Large intestine (tissue), 12 donors: ENCODE results near the gene VOPP1. TPM values are rescaled to one million over a fixed set of nuclear protein-coding genes. Genes with fewer than 3 reads are reported as not detected.
A peak's percentile ranks its signal among the peaks of the same experiment; 100 is the strongest.
"Not testable (repeated sequence)": the region's sequence is repeated elsewhere in the genome, so short reads cannot be mapped to it uniquely, and the experiment has no call there.

ENCODE experiments used
- DNase-seq, 2 donors: peaks; one replicate each; pipeline versions ENCODE4 v3.0.0 to v3.0.0-alpha.2; 2013
- H3K27ac ChIP-seq: one replicate; pipeline ENCODE4 v1.5.1; 2013; ENCODE audit warnings: low read length
- H3K27me3 ChIP-seq: 2 replicates; pipeline ENCODE4 v1.6.1; 2013; ENCODE audit warnings: low read length; ENCODE audit not compliant: control insufficient read depth, insufficient read depth
- H3K36me3 ChIP-seq: 2 replicates; pipeline ENCODE4 v1.6.1; 2013; ENCODE audit warnings: low read length; ENCODE audit not compliant: control insufficient read depth, insufficient read depth
- H3K4me1 ChIP-seq: one replicate; pipeline ENCODE4 v1.6.1; 2013; ENCODE audit warnings: low read length; ENCODE audit not compliant: control insufficient read depth, insufficient read depth
- H3K4me3 ChIP-seq: one replicate; pipeline ENCODE4 v1.5.1; 2013; ENCODE audit warnings: low read length
- H3K9me3 ChIP-seq: one replicate; pipeline ENCODE4 v1.6.1; 2013; ENCODE audit warnings: mild to moderate bottlenecking, low read depth, low read length, moderate library complexity; ENCODE audit not compliant: control insufficient read depth
- WGBS: methylation state at CpG from one replicate; pipeline ENCODE4 v1.1.5; 2013; ENCODE audit warnings: low lambda C conversion rate; ENCODE audit not compliant: insufficient coverage; 5-methylcytosine and 5-hydroxymethylcytosine counted together
- long read RNA-seq, 11 donors: transcript quantifications; one replicate each; lab custom pipeline, GENCODE V29; 2026
- polyA plus RNA-seq: library from polyadenylated mRNA; unstranded; fragments of 120-200 nt; gene quantifications from one replicate; pipeline ENCODE4 v1.2.1, GENCODE V29; 2013

VOPP1 gene
- 29.9 TPM for polyA plus RNA-seq
- long read RNA-seq, donor 1, transcript VOPP1-201 (5 exons, 2,962 nt), result major isoform, 10 of 10 reads
- long read RNA-seq, donor 1, partial matches to known transcripts, result 0 of 10 reads
- long read RNA-seq, donor 1, other reads (novel, unspliced or antisense), result 0 of 10 reads
- long read RNA-seq, donor 2, transcript VOPP1-201 (5 exons, 2,962 nt), result major isoform, 15 of 15 reads
- long read RNA-seq, donor 2, partial matches to known transcripts, result 0 of 15 reads
- long read RNA-seq, donor 2, other reads (novel, unspliced or antisense), result 0 of 15 reads
- long read RNA-seq, donor 3, transcript VOPP1-201 (5 exons, 2,962 nt), result major isoform, 21 of 21 reads
- long read RNA-seq, donor 3, partial matches to known transcripts, result 0 of 21 reads
- long read RNA-seq, donor 3, other reads (novel, unspliced or antisense), result 0 of 21 reads
- long read RNA-seq, donor 4, partial matches to known transcripts, result 0 of 2 reads
- long read RNA-seq, donor 4, other reads (novel, unspliced or antisense), result 0 of 2 reads
- long read RNA-seq, donor 5, transcript VOPP1-201 (5 exons, 2,962 nt), result major isoform, 10 of 10 reads
- long read RNA-seq, donor 5, partial matches to known transcripts, result 0 of 10 reads
- long read RNA-seq, donor 5, other reads (novel, unspliced or antisense), result 0 of 10 reads
- long read RNA-seq, donor 6, transcript VOPP1-201 (5 exons, 2,962 nt), result major isoform, 13 of 13 reads
- long read RNA-seq, donor 6, partial matches to known transcripts, result 0 of 13 reads
- long read RNA-seq, donor 6, other reads (novel, unspliced or antisense), result 0 of 13 reads
- long read RNA-seq, donor 7, partial matches to known transcripts, result 0 of 4 reads
- long read RNA-seq, donor 7, other reads (novel, unspliced or antisense), result 0 of 4 reads
- long read RNA-seq, donor 8, transcript VOPP1-201 (5 exons, 2,962 nt), result major isoform, 13 of 13 reads
- long read RNA-seq, donor 8, partial matches to known transcripts, result 0 of 13 reads
- long read RNA-seq, donor 8, other reads (novel, unspliced or antisense), result 0 of 13 reads
- long read RNA-seq, donor 9, transcript VOPP1-201 (5 exons, 2,962 nt), result major isoform, 11 of 11 reads
- long read RNA-seq, donor 9, partial matches to known transcripts, result 0 of 11 reads
- long read RNA-seq, donor 9, other reads (novel, unspliced or antisense), result 0 of 11 reads
- long read RNA-seq, donor 10, transcript VOPP1-201 (5 exons, 2,962 nt), result major isoform, 18 of 18 reads
- long read RNA-seq, donor 10, partial matches to known transcripts, result 0 of 18 reads
- long read RNA-seq, donor 10, other reads (novel, unspliced or antisense), result 0 of 18 reads
- long read RNA-seq, donor 11, transcript VOPP1-201 (5 exons, 2,962 nt), result major isoform, 11 of 11 reads
- long read RNA-seq, donor 11, partial matches to known transcripts, result 0 of 11 reads
- long read RNA-seq, donor 11, other reads (novel, unspliced or antisense), result 0 of 11 reads

DNA sequence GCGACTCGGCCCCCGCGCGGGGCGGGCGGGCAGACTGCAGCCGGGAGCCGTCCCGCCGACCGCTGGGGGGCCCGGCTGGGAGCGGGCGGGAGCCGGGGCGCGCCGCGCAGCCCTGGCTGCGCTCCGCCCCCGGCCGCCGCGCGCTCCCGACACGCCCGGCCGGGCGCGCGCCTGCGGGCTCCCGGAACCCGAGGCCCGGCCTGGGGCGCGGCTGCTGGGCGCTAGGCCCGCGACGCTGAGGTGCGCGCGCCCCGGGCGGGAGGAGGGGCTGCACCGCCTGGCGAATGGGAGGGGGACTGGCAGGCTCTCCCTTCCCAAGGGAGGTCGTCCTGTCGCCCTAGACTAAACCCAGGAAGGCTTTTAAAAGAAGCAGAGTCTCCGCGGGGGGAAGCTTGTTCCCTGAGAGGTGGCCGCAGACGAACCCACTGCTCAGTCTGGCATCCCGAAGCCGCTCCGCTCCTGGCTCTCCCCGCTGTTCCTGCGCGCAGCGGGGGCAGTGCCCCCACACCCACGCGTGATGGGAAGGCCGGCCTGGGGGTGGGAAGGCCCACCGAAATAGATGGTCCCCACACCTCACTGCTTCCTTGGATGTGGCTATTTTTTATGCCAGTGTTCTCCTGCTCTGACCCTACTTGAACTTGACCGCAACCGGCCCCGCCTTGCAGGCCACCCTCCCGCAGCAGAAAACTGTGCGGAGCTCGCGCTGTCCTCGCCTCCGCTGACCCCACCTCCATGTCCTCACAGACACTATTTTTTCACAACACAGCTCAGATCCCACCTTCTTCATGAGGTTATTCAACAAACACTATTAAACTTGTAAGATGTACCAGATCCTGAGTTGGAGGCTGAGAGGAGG, at the start of gene VOPP1:
VOPP1 (minus strand) TSS at position 125 of the 856 bp plus-strand sequence. CDS start 178 bp downstream, outside the sequence.
- H3K36me3 ChIP-seq, result no peaks in the 10 kb centered on the region
- no peaks in the 10 kb centered on the region for H3K9me3 ChIP-seq
- 4% methylated on average over 5 of the region's 77 CpGs for WGBS
- peak within 1 kb of the TSS; percentile 56 for H3K27ac ChIP-seq
- H3K4me1 ChIP-seq, result peaks cover 9% of the 10 kb centered on the region
- no peaks in the 10 kb centered on the region for H3K27me3 ChIP-seq
- peak; percentile 67 to 86 for DNase-seq
- peak within 1 kb of the TSS; percentile 84 for H3K4me3 ChIP-seq

DNA sequence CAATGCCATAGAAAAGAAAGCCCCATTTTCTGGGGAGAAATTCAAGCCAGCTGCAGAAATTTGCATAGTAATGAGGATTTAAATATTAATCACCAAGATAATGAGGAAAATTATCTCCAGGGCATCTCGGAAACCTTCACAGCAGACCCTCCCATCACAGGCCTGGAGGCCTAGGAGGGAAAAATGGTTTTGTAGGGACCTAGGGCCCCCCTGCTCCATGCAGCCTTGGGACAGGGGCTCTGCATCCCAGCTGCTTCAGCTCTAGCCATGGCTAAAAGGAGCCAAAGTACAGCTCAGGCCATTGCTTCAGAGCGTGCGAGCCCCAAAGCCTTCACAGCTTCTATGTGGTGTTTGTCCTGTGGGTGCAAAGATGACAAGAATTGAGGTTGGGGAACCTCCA, 46.6 kb upstream of the VOPP1 start:
- H3K9me3 ChIP-seq, result peaks cover 3% of the 10 kb centered on the region
- no peaks in the 10 kb centered on the region for H3K36me3 ChIP-seq
- no peak for DNase-seq
- no peak overlapping the region for H3K27ac ChIP-seq
- no peaks in the 10 kb centered on the region for H3K4me1 ChIP-seq
- no CpG with 5 or more reads among the region's 3 CpGs for WGBS
- no peak overlapping the region for H3K4me3 ChIP-seq
- H3K27me3 ChIP-seq, result no peaks in the 10 kb centered on the region

- DNase-seq, H3K4me1 ChIP-seq, H3K36me3 ChIP-seq, H3K9me3 ChIP-seq, H3K27me3 ChIP-seq, H3K27ac ChIP-seq, H3K4me3 ChIP-seq: not testable (repeated sequence)
- no CpG with 5 or more reads among the region's 2 CpGs for WGBS
These were observed 42.2 kb upstream of the VOPP1 start for GRCh38 chr7:55614365-55615064.

- not testable (repeated sequence) for H3K27me3 ChIP-seq, H3K4me3 ChIP-seq, H3K4me1 ChIP-seq, H3K36me3 ChIP-seq, DNase-seq, H3K9me3 ChIP-seq, H3K27ac ChIP-seq
- WGBS, result 71% methylated on average over 1 of the region's 1 CpG
These were observed 37.4 kb upstream of the VOPP1 start for GRCh38 chr7:55609726-55610125.

DNA sequence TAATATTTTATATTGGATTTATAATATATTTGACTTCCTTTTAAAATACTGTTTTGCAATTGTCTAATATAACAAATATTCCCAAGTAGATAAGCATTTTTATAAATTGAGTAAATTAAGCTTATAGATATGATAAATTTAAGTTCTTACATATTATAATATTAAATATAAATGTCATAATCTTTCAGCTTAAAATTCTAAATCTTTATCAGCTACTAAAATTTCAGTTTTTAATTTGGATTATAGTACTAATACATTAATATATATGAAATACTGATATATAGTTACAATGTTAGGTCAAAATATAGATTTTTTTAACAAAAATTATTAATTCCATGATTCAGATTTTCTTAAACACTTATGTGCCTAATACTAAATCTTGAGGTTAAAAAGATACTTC, 33.4 kb upstream of the VOPP1 start:
- H3K27ac ChIP-seq, H3K9me3 ChIP-seq, H3K4me1 ChIP-seq, H3K27me3 ChIP-seq, DNase-seq, H3K4me3 ChIP-seq, H3K36me3 ChIP-seq: not testable (repeated sequence)

- not testable (repeated sequence) for H3K4me1 ChIP-seq, H3K4me3 ChIP-seq, H3K27me3 ChIP-seq, H3K27ac ChIP-seq, H3K9me3 ChIP-seq, H3K36me3 ChIP-seq, DNase-seq
- WGBS, result 100% methylated on average over 1 of the region's 4 CpGs
These were observed 25.7 kb upstream of the VOPP1 start for GRCh38 chr7:55597944-55598499.

- H3K9me3 ChIP-seq, DNase-seq, H3K4me3 ChIP-seq, H3K27ac ChIP-seq, H3K4me1 ChIP-seq, H3K36me3 ChIP-seq, H3K27me3 ChIP-seq: not testable (repeated sequence)
- no CpG with 5 or more reads among the region's 2 CpGs for WGBS
These were observed 25.0 kb upstream of the VOPP1 start for GRCh38 chr7:55597214-55597739.

- no peak for DNase-seq
- no peak overlapping the region for H3K27ac ChIP-seq
- WGBS, result no CpG with 5 or more reads among the region's 4 CpGs
- H3K4me3 ChIP-seq, result no peak overlapping the region
- H3K27me3 ChIP-seq, result no peaks in the 10 kb centered on the region
- no peaks in the 10 kb centered on the region for H3K36me3 ChIP-seq
- H3K9me3 ChIP-seq, result no peaks in the 10 kb centered on the region
- no peaks in the 10 kb centered on the region for H3K4me1 ChIP-seq
These were observed 23.2 kb upstream of the VOPP1 start for GRCh38 chr7:55595511-55595910.

- H3K27me3 ChIP-seq, result no peaks in the 10 kb centered on the region
- H3K27ac ChIP-seq, result no peak overlapping the region
- H3K36me3 ChIP-seq, result no peaks in the 10 kb centered on the region
- no peaks in the 10 kb centered on the region for H3K4me1 ChIP-seq
- H3K4me3 ChIP-seq, result no peak overlapping the region
- H3K9me3 ChIP-seq, result no peaks in the 10 kb centered on the region
- DNase-seq, result no peak
These were observed 22.6 kb upstream of the VOPP1 start for GRCh38 chr7:55594870-55595269.
